Measurements from ENCODE around the gene RPE. TPM values are rescaled to one million over a fixed set of nuclear protein-coding genes. Genes with fewer than 3 reads are reported as not detected.

Gene RPE
- total and polyA plus RNA-seq, 2 donors (not counting 1 experiment from before 2014, with no cell fraction given): 16.3 to 47.8 TPM

- Histone ChIP-seq H3K79me2 (ENCODE audit: control insufficient read depth, insufficient read depth, low read length) (no peaks in the 10 kb centered on the region), H3K27me3 (replicated peaks in 1 of 4; ENCODE audit: control extremely low read depth in 1 of 4, control insufficient read depth in 3 of 4, insufficient read depth in 4 of 4, low read length in 3 of 4) (no peaks in the 10 kb centered on the region), H3K4me1 (ENCODE audit: control insufficient read depth in 2 of 2, insufficient read depth in 2 of 2, low read length in 2 of 2) (no peaks in the 10 kb centered on the region), H3K9me3 (ENCODE audit: control extremely low read depth in 1 of 3, control insufficient read depth in 2 of 3, insufficient read depth in 1 of 3, low read length in 2 of 3) (no peaks in the 10 kb centered on the region), H3K4me3 (ENCODE audit: control extremely low read depth in 1 of 5, extremely low read depth in 1 of 5, insufficient read depth in 1 of 5, low read depth in 2 of 5, low read length in 4 of 5) (no peak overlapping the region), H3K36me3 (replicated peaks in 1 of 2; ENCODE audit: control extremely low read depth in 1 of 2, control insufficient read depth in 1 of 2, extremely low read depth in 1 of 2, insufficient read depth in 2 of 2, low read length in 1 of 2) (no peaks in the 10 kb centered on the region), H4K20me1 (ENCODE audit: control insufficient read depth, insufficient read depth, low read length, poor library complexity, severe bottlenecking) (no peaks in the 10 kb centered on the region), H3K9ac (ENCODE audit: low read length) (no peak overlapping the region), H2AFZ (ENCODE audit: insufficient read depth, low read depth, low read length, poor library complexity, severe bottlenecking) (no peak overlapping the region), H3K4me2 (replicated peaks; ENCODE audit: low read depth, low read length, poor library complexity, severe bottlenecking) (no peak overlapping the region), H3K27ac (ENCODE audit: low read length in 2 of 2) (no peak overlapping the region)
- H3K27me3 Mint-ChIP-seq: peaks cover 25% of the 10 kb centered on the region
- POLR2A ChIA-PET: no interaction called here
- no peak overlapping the region for H3K27ac Mint-ChIP-seq
- H3K4me1 Mint-ChIP-seq: no peaks in the 10 kb centered on the region
- H3K9me3 Mint-ChIP-seq (ENCODE audit: insufficient read depth): no peaks in the 10 kb centered on the region
- no peak for TF ChIP-seq EZH2 (IDR thresholded peaks at IDR 0.05; ENCODE audit: borderline replicate concordance, insufficient read depth, low read depth, low read length, poor library complexity, severe bottlenecking)
- no peak for TF ChIP-seq CTCF (IDR thresholded peaks at IDR 0.05)
- ATAC-seq (ENCODE audit: low read depth): no peak
- CTCF ChIA-PET: interaction anchor here (3.3 kb wide), 1 partner anchor 623 kb away, joined by 13 read pairs; no protein-coding TSS in a partner anchor
- no peak for DNase-seq
- H3K4me3 Mint-ChIP-seq: no peak overlapping the region
- WGBS (ENCODE audit: insufficient coverage): no CpG with 5 or more reads among the region's 2 CpGs
- intact Hi-C loops (cut with micrococcal nuclease): no loop called here
Measured at GRCh38 chr2:209958016-209958415, 44.4 kb upstream of the RPE start.

GRCh38 chr2:209960045-209960444 lies 42.4 kb upstream of the RPE start:
- no peaks in the 10 kb centered on the region for H4K20me1 ChIP-seq (ENCODE audit: control insufficient read depth, insufficient read depth, low read length, poor library complexity, severe bottlenecking)
- H2AFZ ChIP-seq (ENCODE audit: insufficient read depth, low read depth, low read length, poor library complexity, severe bottlenecking): no peak overlapping the region
- Mint-ChIP-seq H3K27ac (no peak overlapping the region), H3K27me3 (peaks cover 16% of the 10 kb centered on the region), H3K4me3 (no peak overlapping the region), H3K9me3 (ENCODE audit: insufficient read depth) (no peaks in the 10 kb centered on the region), H3K4me1 (no peaks in the 10 kb centered on the region)
- no peak for TF ChIP-seq EZH2 (IDR thresholded peaks at IDR 0.05; ENCODE audit: borderline replicate concordance, insufficient read depth, low read depth, low read length, poor library complexity, severe bottlenecking)
- no peak for TF ChIP-seq CTCF (IDR thresholded peaks at IDR 0.05)
- peaks cover 0 to 4% (median 0%) of the 10 kb centered on the region in 4 experiments for H3K27me3 ChIP-seq (replicated peaks in 1 of 4; ENCODE audit: control extremely low read depth in 1 of 4, control insufficient read depth in 3 of 4, insufficient read depth in 4 of 4, low read length in 3 of 4)
- H3K36me3 ChIP-seq (replicated peaks in 1 of 2; ENCODE audit: control extremely low read depth in 1 of 2, control insufficient read depth in 1 of 2, extremely low read depth in 1 of 2, insufficient read depth in 2 of 2, low read length in 1 of 2): no peaks in the 10 kb centered on the region
- DNase-seq: no peak
- H3K9ac ChIP-seq (ENCODE audit: low read length): no peak overlapping the region
- POLR2A ChIA-PET: no interaction called here
- H3K79me2 ChIP-seq (ENCODE audit: control insufficient read depth, insufficient read depth, low read length): no peaks in the 10 kb centered on the region
- no peak overlapping the region for H3K4me3 ChIP-seq (ENCODE audit: control extremely low read depth in 1 of 5, extremely low read depth in 1 of 5, insufficient read depth in 1 of 5, low read depth in 2 of 5, low read length in 4 of 5)
- intact Hi-C loops (cut with micrococcal nuclease): loop anchor here (5.0 kb wide), 1 partner anchor 1563 kb away; no protein-coding TSS in a partner anchor
- no peak overlapping the region for H3K4me2 ChIP-seq (replicated peaks; ENCODE audit: low read depth, low read length, poor library complexity, severe bottlenecking)
- no peaks in the 10 kb centered on the region for H3K4me1 ChIP-seq (ENCODE audit: control insufficient read depth in 2 of 2, insufficient read depth in 2 of 2, low read length in 2 of 2)
- H3K9me3 ChIP-seq (ENCODE audit: control extremely low read depth in 1 of 3, control insufficient read depth in 2 of 3, insufficient read depth in 1 of 3, low read length in 2 of 3): no peaks in the 10 kb centered on the region
- H3K27ac ChIP-seq (ENCODE audit: low read length in 2 of 2): no peak overlapping the region
- no CpG with 5 or more reads among the region's 7 CpGs for WGBS (ENCODE audit: insufficient coverage)
- no peak for ATAC-seq (ENCODE audit: low read depth)
- CTCF ChIA-PET: interaction anchor here (0.7 to 3.9 kb wide), 4 partner anchors 8 to 625 kb away, joined by 3 to 38 read pairs (median 10); no protein-coding TSS in a partner anchor

Measured in B cell (primary cell).